ENCODE results near the gene PTOV1. TPM values are rescaled to one million over a fixed set of nuclear protein-coding genes. Genes with fewer than 3 reads are reported as not detected.

The PTOV1 gene
- total RNA-seq, 1 experiment from 2014 or later, result 107 TPM

DNA sequence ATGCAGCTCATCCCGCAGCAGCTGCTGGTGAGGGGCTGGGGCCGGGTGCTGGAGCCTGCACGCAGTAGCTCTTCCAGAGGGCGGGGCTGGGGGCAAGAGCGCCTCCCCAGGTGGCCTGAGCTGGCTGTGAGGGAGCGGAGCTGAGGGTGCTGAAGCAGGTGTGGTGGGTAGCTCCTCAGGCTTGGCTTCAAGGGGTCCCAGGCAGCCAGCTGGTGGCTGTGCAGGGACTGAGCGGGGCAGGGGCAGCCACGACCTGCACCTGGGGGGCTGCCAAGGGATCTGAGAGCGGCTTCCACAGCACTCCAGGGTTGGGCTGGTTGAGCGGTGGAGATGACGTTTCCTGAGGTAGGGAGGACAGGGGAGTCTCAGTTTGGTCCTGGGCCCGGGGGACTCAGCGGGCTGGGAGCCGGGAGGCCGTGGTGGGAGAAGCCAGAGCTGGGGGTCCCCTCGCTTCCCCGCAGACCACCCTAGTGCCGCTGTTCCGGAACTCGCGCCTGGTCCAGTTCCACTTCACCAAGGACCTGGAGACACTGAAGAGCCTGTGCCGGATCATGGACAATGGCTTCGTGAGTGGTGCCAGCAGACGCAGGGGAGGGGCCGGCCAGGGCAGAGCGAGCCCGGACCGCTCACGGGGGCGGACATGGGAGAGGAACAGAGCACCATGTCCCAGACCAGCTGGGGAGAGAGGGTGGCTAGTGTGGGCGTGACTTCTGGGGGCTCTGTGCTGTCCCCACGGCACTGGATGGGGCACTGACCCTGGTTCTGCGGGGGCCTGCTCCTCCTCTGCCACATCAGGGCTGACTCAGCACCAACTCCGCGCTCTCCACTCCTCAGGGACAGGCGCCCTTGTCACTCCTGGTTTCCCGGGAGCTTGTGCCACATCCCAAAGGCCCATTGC, 7.4 kb downstream of the PTOV1 start:
- DNase-seq (ENCODE audit: low read depth), result peak; percentile 57

DNA sequence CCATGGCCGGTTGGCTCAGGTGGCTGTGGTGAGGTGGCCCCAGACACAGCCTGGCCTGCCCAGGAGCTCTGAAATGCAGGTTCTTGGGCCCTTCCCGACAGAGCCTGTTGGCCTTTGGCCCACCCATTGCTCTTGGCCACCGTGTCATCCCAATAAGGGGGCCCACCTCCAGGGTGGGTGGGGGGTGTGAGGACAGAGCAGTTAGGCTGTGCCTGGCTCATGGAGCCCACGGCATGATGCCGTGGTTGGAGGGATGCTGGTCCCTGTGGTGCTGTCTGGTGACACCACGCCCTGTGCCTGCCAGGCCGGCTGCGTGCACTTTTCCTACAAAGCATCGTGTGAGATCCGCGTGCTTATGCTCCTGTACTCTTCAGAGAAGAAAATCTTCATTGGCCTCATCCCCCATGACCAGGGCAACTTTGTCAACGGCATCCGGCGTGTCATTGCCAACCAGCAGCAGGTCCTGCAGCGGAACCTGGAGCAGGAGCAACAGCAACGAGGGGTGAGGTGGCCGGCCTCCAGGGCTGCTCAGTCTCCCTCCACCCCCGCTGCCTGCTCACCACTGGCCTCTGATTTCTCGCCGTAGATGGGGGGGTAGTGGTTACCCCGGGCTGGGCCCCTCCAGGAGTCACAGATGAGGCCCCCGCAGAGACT, 8.8 kb downstream of the PTOV1 start:
- DNase-seq (ENCODE audit: low read depth), result no peak

DNA sequence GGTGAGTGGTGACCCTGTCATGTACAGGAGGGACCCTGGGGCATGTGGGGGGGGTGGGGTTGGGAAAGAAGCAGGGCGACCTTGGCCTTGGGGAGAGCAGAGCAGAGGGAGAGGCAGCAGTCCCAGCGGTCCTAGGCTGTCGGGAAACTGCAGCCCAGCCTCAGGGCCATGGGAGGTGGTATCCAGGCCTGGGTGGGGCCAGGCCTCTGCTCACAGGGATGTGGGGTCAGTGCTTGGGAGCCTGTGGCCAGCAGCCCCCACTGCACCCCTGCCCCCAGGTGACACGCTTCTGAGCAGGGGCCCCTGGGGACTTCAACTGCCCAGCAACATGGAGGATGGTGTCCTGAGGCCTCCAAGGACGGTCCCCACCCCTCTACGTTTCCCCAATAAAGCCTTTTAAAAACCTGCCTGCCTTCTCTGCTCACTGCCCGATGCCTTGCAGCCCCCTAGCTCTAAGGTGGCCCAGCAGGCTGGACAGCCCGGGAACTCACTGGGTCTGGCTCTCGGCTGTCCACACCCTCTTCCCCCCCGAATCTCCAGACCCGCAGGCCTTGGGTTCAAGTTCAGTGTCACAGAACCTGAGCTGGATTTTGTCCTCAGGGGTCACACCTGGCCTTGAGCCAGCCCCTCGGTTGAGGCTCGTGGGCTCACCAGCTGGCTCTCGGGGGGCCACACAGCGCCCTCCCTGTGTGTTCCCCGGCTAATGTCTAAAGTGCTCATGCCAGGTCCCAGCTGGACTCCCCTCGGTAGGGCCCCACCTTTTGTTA, 9.6 kb downstream of the PTOV1 start:
- DNase-seq (ENCODE audit: low read depth), result no peak

DNA sequence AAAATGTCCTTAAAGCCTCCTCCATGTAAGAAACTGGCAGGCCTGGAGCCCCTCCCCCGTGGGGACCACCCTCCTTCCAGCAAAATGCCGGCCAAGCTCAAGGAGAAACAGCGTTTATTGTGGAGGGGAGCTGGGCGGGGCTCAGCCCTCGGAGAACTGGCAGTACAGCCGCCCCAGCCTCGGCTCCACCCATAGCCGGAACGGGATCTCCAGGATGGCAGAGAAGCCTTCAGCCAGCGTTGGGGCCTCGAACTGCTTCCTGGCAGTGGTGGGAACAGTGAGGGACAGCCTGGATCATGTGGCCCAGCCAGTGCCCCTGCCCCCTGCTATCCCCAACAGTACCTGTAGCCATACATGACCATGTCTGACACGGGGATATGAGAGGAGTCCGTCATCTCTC, 10.1 kb downstream of the PTOV1 start:
- no peak for DNase-seq (ENCODE audit: low read depth)

DNA sequence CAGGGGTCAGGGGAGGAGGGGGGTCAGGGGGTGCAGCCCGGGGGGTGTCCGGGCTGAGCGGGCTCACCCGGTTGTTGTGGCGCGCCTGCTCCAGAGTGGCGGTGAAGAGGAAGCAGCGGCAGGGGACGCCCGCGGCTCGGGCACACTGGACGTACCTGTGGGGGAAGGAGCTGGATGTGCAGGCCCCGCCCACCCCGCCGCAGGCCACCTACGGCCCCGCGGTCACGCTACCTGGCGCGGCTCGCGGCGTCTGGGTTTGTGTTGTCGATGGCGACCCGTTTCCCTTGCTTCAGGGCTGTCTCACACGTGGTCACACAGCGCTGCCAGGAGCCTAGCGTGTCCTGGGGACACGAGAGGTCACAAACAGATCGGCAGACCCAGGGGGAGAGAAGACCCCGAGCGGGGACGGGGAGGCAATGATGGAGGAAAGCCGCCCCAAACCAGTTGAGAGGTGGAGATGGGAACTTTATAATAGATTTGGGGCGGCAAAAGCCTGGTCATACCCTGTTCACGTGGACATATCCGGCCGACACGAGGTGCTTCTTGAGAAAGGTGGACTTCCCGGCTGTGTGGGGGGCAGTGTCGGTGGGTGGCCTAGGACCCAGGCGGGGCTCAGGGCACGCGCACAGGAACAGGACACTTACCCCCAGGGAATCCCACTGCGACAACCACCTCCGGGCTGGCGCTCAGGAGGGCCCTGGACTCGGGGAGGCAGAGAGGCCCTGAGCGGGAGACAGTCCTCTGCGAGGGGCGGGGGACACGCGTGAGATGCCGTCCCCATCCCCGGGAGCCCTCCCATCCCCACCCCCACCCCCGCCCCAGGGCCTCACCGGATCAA, 10.8 kb downstream of the PTOV1 start:
- no peak for DNase-seq (ENCODE audit: low read depth)

DNA sequence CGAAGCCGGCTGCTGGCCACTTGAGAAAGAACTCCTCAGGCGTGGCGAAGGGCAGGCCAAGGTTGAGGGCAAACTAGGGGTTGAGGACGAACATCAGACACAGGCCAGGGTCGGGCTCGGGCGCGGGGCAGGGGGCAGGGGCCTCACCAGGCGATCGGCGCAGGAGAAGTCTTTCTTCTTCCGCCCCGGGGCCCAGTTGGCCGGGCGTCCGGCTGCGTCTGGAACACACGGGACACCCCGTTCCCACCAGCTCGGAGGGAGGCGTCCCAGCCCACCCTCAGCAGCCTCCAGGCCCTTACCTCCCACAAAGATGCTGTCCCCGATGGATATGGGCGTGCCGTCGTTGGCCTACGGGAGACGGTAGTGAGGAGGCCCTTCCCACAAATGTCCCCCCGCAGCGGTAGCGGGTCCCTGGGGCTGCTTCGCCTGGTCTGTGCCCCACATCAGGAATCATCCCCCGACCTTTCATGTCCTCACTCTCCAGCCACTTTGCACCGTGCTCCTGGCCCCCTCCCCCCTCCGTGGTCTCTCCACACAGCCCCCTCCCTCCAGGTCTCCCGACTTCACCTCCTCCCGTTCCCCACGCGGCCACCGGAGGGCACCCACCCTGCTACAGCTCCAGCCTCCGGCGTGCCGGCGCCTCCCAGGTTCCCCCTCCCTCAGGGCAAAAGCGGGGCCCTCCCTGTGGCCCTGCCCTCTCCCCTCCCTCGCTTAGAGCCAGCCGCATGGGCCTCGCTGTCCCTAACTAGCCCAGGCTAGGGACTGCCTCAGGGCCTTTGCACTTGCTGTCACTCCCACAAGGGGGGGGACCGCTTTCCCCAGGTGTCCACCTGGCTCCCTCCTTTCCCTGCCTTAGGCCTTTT, 11.7 kb downstream of the PTOV1 start:
- no peak for DNase-seq (ENCODE audit: low read depth)

DNA sequence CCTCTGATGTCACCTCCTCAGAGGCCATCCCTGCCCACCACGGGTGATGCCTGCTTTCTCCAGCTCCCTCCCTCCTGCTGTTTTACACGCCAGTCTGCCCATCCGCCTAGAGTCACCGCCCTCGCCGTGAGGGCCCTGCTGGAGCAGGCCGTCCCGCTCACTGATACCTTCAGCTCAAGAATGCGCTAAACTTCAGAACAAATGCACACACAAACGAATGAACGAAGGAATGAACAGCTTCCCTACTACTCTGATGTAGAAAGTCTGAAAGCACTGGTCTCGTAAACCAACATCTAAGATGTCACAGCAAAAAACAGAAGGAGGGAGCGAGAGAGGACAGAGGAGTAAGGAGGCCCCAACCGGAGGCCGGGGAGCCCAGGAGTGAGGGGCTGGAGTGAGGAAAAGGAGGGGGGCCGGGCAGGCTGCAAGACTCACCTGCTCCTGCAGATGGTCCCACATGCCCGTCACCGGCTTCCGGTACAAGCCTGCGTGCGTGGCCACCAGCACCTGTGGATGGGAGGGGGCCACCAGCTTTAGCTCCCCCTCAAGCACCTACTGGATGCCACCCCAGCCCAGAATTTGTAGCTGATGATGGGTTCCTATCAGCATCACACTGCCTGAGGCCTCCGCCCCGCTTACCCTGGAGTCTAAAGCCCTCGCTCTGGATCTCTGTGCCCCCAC, 12.4 kb downstream of the PTOV1 start:
- no peak for DNase-seq (ENCODE audit: low read depth)

DNA sequence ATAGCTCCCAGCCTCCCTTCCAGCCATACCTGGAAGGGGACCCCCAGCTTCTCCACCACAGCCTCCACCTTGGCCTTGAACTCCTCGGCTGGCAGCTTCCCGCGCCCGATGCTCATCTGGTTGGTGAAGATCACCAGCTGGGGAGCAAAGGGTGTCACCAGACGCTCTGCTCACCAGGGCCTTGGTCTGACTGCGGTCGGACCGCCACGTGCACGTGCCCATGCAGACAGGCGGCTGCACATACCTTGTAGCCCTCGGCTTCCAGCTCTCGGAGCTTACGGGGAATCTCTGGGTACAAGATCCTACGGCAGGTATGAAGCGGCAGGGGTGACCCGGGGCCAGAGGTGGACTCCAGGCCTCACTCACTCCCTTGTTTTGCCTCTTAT, 13.0 kb downstream of the PTOV1 start:
- no peak for DNase-seq (ENCODE audit: low read depth)

DNA sequence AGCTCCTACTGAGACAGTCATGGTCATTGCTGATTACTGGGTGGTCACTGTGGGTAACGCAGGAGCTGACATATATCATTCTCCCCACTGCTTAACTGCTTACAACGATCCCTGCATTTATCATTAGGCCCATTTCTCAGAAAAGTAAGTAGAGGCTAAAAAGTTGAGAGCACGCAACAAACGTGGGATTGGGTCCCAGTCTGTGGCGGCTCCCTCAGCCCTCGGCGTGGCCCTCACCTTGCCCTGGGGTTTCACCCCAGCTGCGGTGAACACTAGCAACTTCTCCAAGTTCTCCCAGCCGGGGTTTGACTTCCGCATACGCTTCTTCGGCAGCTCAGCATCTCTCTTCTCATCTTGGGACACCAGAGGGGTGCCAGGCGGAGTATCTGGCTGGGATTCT, 13.9 kb downstream of the PTOV1 start:
- no peak for DNase-seq (ENCODE audit: low read depth)

DNA sequence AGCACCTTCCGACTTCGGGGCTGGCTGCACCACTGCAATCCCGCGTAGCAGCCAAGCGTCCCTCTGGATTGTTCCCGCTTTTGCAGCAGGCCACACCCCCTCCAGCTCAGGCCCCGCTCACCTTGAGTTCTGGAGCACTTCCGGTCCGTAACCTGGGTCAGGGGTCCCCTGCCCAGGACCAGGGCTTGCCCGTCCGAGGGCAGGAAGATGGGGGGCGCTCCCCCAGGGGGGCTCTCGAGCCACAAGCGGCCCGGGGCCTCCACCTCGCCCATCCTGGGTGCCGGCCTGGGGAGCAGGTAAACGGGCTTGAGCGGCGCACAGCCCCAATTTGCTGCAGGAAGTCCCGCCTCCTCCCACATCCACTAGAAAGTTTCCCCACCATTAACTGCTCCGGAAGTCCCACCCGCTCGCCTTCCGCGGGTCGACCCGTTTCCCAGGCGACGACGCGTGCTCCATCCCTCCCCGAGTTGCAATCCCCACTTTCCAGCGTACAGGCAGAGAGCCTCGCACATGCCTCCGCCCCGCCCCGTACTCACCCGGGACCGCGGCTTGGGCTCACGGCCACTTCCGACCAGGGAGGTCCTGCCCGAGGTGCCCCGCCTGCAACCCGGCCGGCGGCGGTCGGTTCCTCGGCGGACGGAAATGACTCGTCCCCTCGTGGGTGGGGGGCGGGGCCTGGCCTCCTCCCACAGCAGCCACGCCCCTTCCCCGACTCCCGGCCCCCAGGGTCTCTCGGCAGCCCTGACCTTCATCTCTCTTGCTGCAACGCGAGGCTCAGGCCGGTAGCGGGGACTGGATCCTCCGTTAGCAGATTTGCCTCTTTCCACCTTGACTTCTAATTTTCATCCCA, 16.2 kb downstream of the PTOV1 start, which contains the start of gene PNKP:
Gene PNKP (minus strand): TSS at position 644 of the 850 bp plus-strand sequence. CDS start 372 bp downstream, at position 272.
- DNase-seq (ENCODE audit: low read depth), result peak; percentile 90

DNA sequence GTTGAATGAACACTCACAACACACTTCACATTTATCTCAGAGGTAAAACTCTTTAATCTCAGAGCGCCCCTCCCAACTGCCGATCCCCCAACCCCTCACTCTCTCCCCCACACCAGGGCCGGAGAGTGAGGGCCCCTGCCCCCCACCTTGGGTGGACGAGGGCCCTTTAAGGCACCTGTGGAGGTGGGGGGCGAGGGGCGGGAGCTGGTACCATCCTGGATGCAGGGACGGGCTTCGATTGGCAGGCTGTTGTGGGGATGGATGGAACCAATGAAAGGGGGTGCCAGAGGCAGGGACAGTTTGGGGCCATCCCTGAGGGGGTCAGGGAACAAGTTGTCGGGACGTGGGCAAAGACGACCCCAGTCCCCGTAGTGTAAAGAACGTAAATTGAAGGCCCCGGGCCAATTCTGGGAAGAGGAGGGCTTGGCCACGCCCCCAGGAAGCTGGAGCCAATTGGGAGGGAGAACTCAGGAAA, 18.1 kb downstream of the PTOV1 start:
- DNase-seq (ENCODE audit: low read depth), result no peak

DNA sequence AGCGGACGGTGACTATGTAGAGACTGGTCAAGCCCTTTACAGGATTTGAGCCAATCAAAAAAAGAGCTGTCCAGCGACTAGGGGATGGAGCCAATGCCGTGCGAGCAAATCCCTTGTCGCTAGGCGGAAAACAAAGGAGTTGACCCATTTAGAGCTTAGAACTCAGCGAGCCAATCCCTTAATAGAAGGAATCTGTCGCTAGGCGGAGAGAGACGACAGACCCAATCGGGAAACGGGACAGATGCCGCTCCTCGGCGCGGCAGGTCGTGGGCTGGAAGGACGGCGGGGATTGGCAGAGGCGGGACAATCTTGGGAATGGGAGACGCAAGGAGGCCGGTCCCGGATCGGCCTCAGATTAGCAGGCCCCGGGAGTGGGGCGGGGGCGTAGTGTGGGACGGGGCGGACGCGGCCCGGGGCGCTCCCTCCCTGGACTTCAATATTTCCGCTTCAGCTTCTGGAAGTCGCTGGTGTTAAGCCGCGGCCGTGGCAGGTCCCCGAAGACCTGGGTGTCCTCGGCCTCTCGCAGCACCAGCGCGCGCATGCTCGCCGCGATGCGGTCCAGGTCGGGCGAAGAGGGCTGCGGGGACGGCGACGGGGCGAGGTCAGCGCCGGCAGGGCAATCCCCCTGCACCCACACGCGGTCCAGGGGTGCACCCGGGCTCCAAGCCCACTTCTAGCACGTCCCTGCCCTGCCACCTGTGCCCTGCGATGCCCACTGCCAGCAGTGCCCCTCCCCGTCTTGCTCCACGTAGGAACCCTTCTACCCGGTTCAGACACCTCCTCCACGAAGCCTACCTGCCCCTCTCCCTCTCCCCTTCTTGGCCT, 18.7 kb downstream of the PTOV1 start:
- peak; percentile 100 for DNase-seq (ENCODE audit: low read depth)

DNA sequence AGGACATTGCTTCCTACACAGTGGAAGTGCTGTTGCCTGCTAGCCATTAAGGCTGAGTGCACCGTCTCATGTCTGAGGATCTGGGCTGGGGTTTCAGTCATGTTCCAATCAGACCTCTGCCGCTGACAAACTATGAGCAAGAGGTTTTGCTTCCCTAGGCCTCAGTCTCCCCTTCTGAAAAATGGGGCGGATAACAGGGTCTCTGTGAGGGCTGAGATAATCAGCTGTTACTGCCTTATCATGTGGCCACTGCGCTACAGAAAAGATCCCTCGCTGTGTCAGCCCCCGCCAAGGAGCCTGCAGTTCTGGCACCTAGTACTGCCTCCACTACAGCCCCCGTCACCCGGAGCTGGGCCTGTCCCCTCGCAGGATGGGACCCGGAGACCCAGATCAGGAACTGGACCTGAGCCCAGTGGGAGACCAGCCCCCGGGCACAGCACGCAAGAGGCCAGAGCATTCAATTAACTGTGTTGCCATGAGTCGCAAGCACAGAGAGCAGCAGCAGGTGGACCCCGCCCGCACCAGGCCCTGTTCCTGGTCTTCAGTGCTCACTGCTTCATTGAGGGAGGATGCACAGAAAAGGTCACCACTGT, 19.4 kb downstream of the PTOV1 start:
- peak; percentile 23 for DNase-seq (ENCODE audit: low read depth)

DNA sequence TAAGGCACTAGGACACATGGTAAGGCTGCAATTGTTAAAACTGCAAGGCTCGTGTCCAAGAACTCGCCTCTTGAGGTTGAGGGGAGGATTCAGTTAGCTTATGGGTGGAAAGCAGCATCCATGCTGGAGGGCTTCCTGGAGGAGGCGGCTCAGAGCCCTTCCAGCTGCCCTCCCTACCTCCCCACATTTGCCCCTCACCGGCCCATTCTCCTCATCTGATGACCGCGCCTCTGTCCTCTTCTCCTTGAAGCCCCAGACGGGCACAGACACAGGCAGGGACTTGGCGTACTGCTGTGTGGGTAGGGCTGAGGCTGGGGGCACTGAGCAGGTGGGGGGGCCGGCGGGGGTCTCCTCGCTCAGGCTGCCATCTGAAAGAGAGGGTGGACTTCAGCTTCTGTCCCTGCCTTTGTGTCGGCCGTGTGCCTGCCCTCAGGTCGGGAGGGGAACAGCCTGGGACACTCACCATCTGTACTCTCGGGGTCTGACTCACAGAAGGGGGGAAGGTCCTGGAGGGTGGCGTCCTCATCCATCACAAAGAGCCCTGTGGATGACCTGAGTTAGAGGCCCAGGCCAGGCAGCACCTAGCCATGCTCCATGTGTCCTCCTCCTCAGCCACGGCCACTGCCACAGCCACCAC, 20.5 kb downstream of the PTOV1 start:
- DNase-seq (ENCODE audit: low read depth), result peak; percentile 27

DNA sequence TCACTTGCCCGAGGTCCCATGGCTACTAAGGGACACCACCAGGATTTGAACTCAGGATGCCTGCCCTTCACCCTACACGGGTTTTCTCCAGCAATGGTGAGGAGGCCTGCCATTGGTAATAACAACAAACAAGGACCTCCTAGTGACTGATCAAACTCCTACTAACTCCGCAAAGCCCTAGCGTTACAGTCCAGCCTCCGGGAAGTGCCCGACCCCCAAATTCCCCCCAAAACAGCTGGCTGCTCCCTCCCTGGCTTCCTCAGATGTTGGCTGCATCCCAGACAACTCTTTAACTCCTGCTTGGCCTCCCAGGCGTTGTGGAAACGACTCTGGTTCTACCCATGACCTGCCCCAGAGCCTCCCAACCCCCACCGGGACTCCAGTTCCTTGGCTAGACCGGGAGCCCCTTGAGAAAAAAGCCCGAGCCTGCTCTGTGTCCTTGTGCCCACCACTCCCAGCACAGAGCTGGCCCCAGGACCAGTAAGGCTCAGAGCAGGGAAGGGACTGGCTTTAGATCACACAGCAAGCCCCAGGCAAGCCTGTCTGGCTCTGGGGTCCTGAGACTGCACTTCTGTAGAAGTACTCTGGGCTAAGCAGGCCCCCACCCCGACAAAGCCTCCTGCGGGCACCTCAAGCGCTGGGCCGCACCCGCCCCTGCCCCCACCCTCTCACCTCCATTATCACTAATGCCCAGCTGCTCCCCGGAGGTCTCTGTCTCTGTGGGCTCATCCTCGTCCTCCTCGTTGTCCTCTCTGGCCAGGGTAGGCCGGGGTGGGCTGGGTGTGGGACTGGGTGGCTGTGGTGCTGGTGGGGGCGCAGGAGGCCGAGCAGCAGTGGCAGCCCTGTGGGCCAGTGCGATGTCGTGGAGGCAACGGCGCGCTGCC, 21.5 kb downstream of the PTOV1 start:
- DNase-seq (ENCODE audit: low read depth), result no peak

DNA sequence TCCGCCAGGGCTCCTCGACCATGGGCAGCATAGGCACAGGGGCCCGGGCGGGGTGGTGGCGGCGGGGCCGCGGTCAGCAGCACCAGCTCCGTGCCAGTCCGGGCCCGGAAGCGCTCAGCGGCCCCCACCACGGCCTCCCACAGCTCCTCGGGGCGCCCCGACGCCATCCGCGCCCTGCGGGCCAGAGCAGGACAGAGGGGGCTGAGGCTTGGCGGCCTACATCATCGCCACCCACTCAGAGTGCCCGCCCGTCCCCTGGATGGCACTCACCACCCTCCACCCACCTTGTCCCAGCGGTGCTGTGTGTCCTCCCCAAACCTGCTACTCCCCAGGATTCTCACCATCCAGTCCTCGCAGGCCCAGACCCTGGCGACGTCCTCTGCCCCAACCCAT, 22.2 kb downstream of the PTOV1 start:
- no peak for DNase-seq (ENCODE audit: low read depth)

Measured in M059J (cell line).